Colon (tissue), 2 donors: ENCODE results near the gene NUDT16L1.

Experiments
- FAIRE-seq: peaks from 2 replicates; lab custom pipeline; 2012; peaks lifted over from hg19 to GRCh38; lab: Jason Lieb, UNC
- donor health status: control.
- donor health status: control.

The NUDT16L1 gene

DNA sequence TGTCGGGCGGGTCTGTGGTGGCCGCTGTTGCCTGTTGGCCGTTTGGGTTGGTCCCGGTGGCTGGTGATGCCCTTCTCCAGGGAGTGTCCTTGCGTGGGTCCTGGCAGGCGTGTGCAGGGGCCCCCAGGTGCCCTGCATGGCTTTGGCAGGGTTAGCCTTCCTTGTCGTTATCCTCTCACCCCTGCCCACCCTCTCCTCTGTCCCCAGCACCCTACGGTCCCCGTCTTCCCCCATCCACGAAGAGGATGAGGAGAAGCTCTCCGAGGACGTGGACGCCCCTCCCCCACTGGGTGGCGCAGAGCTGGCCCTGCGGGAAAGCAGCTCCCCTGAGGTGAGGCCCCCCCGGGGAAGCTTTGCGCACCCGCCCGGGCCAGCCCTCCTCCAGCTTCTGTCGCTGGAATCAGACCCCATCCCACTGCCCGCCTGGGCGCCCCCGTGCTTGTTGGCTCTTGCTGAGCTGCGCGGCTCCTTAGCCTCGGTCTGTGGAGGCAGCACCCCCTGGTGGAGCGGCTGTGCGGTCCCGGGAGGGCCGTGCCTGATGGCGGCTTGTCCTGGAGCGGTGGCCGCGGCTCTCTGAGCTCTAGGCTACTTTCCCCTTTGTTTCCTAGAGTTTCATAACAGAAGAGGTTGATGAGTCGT is 10.6 kb upstream of the NUDT16L1 start:
- no peak for FAIRE-seq

DNA sequence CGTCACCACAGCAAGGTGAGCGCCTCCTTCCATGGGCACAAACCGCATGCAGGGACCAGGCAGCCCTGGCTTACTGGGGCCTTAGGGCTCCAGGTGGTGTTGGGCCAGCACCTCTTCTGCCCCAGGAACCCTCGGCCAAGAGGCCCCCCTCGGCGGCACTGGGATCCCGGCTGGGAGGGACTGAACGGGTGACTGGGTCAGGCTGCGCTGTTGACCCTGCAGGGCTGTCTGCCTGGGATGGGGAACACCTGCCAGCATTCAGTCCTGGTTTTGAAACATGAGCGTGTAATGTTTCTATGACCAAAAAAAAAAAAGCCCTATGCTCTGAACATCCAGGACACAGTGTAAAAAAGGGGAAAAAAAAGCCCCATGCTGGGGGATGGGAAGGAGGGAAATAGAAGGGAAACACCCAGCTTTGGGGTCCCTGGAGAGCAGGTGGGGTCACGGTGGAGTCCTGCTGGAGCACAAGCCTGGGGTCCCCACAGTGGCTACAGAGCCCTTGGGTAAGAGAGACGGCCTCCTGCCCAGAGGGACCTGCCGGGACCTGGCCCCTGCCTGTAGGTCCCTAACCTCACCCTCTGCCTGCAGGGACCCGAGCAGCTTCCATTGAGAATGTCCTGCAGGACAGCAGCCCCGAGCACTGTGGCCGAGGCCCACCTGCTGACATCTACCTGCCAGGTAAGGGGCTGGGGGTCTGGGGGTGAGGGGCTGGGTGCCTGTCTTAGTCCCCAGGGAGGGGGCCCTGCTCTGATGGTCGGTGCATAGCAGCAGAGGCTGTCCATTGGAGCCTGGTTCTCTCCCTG is 9.9 kb upstream of the NUDT16L1 start:
- FAIRE-seq = no peak

DNA sequence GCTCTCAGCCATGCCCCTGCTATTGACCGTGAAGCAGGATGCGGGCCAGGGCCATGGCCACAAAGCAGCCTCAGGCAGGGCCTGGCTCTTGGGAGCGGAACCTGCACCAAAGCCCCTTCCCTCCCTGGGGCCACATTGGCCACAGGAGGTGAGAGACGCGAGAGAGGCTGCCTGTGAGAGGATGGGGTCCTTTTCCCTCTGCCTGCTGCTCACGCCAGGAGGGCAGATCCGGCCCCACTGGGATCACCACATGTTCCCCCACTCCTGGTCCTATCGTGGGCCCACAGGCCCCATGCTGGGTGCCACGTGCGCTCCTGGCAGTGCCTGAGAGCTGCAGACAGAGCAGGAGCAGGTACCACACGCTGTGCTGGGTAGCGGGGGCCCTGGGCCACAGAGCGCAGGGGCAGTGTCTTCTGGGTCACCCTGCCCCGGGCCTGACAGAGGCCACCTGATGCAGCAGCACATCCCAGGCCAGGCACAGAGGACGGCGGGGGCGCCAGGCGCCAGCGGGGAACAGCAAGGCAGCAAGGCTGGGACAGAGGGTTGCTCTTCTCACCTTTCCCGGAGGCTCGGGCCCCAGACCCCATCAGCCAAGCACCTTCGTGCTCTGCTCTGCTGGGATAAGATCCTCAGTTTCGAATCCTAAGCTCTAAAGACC is 9.2 kb upstream of the NUDT16L1 start:
- no peak for FAIRE-seq

DNA sequence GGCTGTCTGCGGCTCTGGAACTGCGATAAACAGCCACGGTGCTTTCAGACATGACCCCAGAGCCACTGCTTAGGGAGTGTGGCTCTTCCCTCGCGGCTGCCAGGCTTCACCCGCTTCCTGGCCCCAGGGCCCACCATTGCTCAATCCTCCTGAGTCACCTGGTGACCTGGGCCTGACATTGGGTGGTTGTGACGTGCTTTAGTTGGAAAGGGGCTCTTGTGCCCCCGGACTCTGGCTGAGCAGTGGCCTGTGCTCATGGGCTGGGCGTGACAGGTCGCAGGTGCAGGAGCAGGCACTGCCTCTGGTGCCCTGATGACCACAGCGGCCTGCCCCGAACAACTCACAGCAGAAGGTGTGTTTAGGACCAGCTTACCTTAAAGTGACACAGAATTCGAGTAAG is 8.6 kb upstream of the NUDT16L1 start:
- FAIRE-seq = no peak

DNA sequence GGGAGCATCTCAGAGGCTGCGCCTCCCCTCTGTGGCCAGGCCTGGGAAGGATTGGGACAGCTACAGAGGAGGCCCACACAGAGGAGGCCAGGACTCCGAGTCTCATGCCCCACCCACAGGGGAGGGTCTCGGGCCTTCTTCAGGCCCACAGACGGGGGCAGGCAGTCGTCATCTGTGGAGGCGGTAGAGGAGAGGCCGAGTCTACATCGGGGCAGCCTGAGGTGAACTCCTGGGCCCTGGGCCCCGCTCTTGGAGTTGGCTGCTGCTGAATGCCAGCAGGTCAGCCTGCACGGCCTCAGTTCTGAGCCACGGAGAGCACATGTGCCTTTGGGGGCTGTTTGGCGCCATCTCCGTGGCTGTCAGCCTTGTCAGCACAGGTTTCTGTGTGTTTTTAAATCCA is 8.1 kb upstream of the NUDT16L1 start:
- FAIRE-seq = no peak

DNA sequence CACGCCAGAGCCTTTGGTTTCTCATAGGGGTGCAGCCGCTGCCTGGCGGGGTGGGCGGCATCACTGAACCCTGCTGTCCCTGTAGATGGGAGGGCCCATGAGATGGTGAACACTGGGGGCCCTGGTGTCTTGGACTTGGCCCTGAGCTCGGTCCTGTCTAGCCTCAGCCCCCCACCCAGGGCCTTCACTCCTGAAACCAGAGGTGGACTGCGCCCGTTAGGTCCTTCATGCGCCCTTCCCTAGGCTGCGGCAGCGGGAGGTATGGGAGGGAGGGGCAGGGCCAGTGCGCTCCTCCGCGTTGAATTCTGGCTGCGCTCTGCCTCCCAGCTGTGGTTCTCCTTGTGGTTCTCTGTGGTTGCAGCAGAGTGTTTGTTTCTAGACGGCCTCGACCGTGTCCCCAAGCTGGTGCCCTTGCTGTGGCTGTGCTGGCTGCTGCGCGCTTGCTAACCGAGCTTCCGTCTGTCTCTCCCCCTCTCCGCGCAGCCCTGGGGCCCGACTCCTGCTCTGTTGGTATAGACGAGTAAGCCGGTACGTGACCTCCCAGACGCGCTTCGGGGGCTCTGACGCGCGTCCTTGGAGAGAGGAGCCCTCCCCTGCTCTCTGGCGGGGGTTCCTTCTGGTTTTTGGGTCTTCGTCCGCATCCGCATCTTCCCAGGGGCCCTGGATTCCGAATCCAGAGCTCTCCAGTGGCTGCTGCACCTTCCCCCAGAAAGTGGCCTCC is 7.4 kb upstream of the NUDT16L1 start:
- FAIRE-seq = no peak

DNA sequence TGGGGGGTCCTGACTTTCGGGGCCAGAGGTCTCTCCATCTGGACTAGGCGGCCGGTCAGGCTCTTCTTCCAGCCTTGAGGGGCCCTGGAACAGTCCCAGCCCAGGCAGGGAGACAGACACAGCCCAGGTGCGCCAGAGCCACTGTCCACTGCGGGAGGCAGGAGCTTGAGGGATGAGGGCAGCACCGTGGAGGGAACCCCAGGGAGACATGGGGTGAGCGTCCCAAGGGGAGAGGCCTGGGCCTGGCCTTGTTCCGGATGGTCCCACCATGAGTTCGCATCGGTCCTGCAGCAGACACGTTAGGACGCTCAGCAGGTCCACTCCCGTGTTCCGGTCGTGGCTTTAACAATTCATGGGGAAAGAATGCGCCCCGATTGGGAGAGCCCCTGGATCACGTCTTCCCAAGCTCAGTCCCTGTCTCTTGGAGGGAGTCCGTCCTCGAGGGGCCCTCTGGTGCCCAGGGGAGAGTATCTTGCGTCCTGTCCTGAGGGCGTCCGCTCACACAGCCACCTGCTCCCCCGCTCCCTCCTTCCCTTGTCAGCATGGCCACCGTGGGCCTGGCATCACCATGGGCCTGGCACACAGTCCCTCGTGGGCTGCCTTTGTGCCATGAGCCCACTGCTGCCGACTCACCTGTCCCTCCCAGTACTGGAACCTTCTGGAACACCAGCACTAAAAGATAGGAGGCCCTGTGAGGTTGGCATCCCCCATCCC is 6.7 kb upstream of the NUDT16L1 start:
- FAIRE-seq = no peak

DNA sequence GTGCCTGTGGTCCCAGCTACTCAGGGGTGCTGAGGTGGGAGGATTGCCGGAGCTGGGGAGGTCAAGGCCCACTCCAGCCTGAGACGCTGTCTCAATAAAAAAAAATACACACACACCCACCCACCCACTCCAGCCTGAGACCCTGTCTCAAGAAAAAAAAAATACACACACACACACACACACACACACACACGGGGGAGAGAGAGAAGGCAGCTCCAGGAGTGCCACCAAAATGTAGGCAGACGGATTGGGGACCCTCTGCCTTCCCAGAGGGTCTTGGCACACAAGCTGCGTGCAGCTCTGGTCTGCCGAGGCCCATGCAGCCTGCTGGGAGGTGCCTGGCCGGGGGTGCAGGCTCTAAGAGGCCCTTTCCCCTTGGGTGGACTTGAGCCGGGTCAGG is 5.9 kb upstream of the NUDT16L1 start:
- no peak for FAIRE-seq

DNA sequence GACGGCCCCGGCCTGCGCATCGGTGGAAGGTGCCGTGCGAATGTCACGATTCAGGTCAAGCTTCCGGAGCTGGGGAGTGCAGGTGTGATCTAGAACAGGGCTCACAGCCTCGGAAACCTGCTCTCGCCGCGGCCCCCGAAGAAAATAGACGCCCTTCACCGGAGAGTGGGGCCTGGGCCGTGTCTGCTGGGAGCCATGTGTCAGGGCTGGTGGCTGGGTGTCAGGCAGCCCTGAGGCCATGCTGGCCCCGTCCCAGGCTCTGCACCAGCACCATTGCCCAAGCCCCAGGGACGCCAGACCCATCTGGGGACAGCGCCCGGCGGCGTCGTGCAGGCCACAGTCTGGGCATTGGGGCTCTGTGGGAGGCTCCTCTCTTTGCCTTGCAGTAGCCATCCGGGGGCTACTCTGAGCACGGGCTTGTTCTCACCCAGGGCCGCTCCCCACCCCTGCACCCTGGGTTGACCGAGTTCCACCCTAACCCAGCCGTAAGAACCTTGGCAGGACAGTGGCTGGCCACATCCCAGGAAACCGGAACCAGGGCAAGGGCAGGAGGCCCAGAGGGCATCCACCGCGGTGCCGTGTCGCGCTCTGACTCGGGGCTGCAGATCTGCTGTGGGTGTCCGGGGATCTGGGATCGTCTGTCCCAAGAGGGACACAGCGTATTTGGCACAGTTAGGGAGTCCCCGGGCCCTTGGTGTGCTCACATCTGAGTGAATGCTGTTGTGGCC is 5.3 kb upstream of the NUDT16L1 start:
- FAIRE-seq = no peak

DNA sequence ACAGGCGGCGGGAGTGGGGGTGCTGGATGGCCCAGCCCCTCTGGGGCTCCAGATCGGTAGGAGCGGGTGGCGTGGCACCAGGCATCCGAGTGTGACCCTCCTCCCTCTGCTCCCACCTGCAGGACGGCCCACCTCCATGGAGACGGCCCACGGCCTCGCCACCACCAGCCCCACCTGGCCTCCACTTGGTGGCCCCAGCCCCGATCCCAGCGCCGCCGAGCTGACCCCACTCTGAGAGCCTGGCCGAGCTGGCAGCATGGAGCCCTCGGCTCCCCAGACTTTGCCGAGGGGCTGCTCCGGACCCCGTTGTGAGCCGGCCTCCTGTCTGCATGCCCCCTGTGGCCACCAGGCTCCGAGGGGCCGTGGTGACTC is 4.7 kb upstream of the NUDT16L1 start:
- FAIRE-seq = no peak

DNA sequence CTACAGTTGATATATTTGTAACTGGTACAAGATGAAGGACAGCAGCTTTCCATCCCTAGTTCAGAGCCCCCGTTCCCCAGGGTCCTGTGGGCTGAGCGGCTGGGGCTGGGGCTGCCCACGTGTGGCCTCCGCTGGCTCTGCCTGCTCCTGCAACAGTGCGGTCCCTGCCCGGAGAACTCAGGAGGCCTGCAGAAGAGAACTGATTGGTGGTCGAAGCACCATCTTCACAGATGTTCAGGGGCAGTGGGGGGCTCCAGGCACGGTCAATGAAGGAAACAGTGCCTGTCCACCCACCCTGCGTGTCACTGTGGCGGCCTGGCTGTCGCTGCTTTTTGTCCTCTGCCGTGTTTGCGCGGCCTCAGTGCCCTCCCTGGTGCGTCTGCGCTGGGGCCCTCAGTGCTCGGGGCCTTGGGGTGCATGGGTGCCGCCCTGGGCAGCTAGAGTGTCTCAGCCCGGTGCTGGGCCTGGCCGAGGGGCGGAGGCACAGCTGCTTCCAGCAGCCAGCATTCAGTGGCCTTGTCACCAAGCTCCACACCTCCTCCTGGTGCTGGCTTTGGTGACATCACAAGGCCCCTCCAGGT is 4.2 kb upstream of the NUDT16L1 start:
- FAIRE-seq = no peak

DNA sequence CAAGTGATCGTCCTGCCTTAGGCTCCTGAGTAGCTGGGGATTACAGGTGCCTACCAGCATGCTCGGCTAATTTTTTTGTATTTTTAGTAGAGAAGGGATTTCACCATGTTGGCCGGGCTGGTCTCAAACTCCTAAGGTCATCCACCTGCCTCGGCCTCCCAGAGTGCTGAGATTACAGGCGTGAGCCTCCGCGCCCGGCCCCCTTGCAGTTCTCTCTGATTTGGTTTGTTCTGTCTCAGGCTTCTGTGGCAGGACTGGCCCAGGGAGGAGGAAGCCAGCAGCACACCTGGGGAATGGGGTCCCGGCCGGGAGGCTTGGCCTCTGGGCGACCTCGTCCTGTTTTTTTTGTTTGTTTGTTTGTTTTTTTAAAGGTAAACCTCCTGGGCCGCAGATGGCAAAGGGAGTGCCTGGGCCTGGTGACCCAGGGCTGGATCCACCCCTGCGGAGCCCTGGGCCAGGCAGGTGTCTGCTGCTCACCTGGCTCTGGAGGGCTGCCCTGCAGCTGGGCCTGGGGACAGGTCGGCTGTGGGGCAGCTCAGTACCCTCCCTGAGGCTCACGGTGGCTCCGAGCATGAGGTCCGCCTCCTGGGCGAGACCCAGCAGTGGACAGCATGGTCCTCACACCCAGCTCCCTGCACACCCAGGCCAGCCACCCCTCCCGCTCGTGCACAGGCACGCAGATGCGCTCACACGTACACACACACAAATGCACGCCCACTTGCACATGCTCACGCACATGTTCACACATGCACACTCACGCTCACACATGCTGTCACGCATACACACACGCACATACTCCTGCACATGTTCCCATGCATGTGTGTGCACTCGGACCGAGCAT is 3.3 kb upstream of the NUDT16L1 start:
- FAIRE-seq = no peak

DNA sequence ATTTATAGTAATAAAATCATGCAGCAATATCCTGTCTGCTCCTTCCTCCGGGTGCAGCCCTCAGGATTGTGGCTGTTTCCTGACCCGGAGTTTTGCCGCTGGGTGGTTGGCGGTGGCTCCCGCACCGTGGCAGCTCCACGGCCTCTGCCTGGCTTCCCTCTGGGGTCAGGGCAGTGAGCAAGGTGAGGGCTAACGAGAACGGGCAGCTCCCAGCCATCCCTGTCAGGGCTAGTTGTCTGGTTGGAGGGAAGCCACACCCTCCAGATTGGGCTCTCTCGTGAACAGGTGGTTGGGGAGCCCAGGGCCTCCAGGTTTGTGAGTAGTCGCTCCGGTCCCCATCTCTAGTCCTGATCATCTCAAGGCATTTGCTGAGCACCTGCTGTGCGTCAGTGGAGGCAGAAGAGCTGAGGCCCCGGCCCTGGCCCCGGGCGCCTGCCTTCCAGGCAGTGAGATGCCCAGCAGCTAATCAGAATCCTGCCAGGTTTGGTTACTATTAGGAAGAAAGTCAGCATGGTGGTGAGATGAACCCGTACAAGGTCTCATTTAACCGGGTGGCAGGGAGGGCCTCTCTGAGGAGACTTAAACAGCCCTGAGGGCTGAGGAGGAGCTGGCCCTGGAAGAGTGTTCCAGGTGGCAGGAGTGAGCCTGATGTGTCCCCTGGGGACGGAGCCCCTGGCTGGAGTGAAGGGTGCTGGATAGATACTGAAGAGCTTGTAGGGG is 2.3 kb upstream of the NUDT16L1 start:
- no peak for FAIRE-seq

DNA sequence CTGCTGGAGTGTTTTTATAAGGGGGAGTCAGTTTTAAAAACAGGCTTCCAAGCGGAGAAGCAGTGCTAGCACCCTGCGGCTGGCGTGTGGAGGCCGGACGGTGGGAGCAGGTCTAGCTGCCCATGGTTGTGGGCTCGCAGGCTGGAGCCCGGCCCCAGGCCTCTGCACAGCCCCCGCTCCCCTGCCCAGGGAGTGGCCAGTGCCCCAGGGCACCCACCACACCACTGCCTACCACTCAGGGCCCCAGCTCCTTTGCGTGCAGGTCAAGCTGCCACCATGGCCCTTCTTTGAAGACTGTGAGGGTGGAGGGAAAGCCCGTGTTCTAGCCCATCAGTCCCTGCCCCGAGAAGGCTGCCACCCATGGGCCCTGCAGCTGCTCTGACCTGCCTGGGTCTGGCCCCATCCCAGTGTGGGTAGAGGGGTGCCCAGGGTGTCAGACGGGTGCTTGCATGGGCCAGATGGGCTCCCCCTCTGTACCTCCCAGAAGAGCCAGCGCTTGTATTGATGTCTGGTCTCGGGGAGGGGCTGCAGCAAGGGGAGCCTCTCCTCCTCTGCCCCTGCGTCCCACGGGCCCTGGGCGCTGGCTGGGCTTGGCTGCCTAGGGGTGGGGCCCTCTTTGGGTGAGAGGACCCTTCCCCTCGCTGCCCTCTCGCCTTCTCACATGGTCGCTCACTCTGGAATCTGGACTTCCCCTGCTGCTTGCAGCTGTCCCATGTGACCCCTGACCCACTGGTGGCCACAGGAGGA is 1.5 kb upstream of the NUDT16L1 start:
- FAIRE-seq = no peak

DNA sequence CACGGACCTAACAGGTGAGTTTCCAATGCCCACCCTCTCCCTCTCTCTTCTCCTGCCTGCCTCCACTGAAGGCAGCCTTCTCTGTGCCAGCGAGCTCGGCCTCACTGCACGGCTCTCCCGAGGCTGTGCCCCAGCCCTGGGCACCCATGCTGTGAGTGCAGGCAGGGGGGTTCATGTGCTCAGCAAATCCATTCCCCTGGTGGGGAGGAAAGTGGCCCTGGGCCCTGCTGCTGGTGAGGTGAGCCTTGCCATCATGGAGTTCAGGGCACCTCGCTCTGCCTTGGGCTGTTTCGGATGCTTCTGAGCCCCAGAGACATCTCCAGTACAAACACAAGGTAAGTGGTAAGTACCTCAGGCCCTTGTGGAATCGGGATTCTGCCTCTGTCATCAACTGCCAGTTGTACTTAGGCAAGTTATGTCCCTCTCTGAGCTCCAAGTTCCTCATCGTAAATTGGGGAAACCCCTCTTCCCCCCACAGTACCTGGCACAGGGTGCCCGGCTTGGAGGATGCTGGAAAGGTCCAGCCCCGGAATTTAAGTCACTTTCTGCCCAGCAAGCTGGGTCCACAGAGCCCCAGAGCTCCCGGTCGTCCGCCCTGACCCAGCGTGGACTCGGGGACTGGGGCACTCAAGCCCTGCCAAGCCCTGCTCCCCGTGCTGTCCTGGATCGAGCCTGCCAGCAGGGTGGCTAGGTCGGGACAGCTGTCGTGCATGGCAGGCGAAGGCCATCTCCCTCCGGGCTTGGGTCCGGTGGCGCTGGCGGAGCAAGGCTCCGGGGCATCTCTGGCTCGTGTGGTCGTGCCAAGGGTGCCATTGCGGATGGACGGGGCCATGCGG is 684 bp upstream of the NUDT16L1 start:
- FAIRE-seq = no peak

DNA sequence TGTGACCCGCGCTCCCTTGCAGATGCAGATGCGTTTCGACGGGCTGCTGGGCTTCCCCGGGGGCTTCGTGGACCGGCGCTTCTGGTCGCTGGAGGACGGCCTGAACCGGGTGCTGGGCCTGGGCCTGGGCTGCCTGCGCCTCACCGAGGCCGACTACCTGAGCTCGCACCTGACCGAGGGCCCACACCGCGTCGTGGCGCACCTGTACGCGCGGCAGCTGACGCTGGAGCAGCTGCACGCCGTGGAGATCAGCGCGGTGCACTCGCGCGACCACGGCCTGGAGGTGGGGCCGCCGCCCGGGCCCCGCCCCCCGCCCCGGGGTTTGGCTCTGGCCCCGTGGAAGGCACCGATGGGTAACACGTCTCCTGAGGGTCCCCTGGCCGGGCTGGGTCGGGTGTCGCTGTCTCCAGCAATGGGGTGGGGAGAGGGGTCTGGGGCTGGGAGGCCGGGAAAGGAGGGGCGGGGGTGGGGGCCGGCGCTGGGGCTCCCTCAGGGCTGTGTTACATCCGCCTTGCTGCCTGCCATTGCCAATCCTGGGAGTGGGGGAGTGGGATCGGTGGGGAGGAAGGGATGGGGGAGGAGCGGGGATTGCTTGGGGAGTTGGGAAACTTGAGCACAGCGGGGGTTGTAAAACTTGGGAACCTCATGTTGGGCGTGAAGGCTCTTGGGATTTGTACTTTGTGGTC is 737 bp downstream of the NUDT16L1 start:
- FAIRE-seq = no peak
